IMR-90 (cell line): Measurements from ENCODE around the gene LIX1. TPM values are rescaled to one million over a fixed set of nuclear protein-coding genes. Genes with fewer than 3 reads are reported as not detected.
A peak's percentile ranks its signal among the peaks of the same experiment; 100 is the strongest.

ENCODE experiments used
- ATAC-seq: fragments of 200-7000 bp; cut with Tn5 transposase; 2 replicates; pipeline ENCODE4 v1.9.1; 2020; ENCODE audit warnings: low read depth, mild to moderate bottlenecking, moderate library complexity
- BruUV-seq: library from RNA; stranded (reverse); fragments of 400-500 nt; replicated peaks from 2 replicates; lab custom pipeline; 2021; lab: Mats Ljungman, UMichigan
- CTCF ChIA-PET: fragments of 300-600 bp; formaldehyde crosslinking; extraction: SDS; loops from one replicate; lab custom pipeline; 2021; ENCODE audit warnings: antibody characterized with exemption; lab: Yijun Ruan, JAX
- POLR2A ChIA-PET: fragments of 300-600 bp; sonication (Branson Sonifier 250); formaldehyde crosslinking; loops from one replicate; lab custom pipeline; 2022; ENCODE audit warnings: antibody characterized with exemption; ENCODE audit not compliant: unreplicated experiment; lab: Charles Lee
- DNase-seq: peaks from one replicate; pipeline ENCODE4 v3.0.0; 2013
- H2AFZ ChIP-seq: replicated peaks from 2 replicates; pipeline ENCODE3; 2013; ENCODE audit warnings: low read length, mild to moderate bottlenecking; ENCODE audit not compliant: poor library complexity
- H2AK5ac ChIP-seq: 2 replicates; pipeline ENCODE4 v1.6.1; 2013; ENCODE audit warnings: low read depth, low read length, inconsistent platforms
- H2AK9ac ChIP-seq: replicated peaks from 2 replicates; pipeline ENCODE3; 2013; ENCODE audit warnings: mild to moderate bottlenecking, low read depth, low read length, moderate library complexity; ENCODE audit not compliant: poor library complexity
- H2BK120ac ChIP-seq: 2 replicates; pipeline ENCODE4 v1.6.1; 2013; ENCODE audit warnings: low read depth, low read length, inconsistent platforms
- H2BK15ac ChIP-seq: 3 replicates; pipeline ENCODE4 v1.6.1; 2013; ENCODE audit warnings: low read depth, low read length, inconsistent platforms
- H2BK20ac ChIP-seq: 2 replicates; pipeline ENCODE4 v1.6.1; 2013; ENCODE audit warnings: low read depth, mild to moderate bottlenecking, inconsistent platforms, low read length, moderate library complexity
- H2BK5ac ChIP-seq: 2 replicates; pipeline ENCODE4 v1.6.1; 2013; ENCODE audit warnings: mild to moderate bottlenecking, low read depth, low read length, inconsistent platforms; ENCODE audit not compliant: poor library complexity, severe bottlenecking
- H3K14ac ChIP-seq: replicated peaks from 2 replicates; pipeline ENCODE4 v1.6.1; 2013; ENCODE audit warnings: low read depth, low read length, inconsistent platforms
- H3K18ac ChIP-seq: 2 replicates; pipeline ENCODE4 v1.6.1; 2013; ENCODE audit warnings: low read depth, low read length, control low read depth
- H3K23ac ChIP-seq: 2 replicates; pipeline ENCODE4 v1.6.1; 2013; ENCODE audit warnings: low read depth, low read length, inconsistent platforms
- H3K27ac ChIP-seq: 2 replicates; pipeline ENCODE4 v1.5.1; 2013; ENCODE audit warnings: mild to moderate bottlenecking, control low read depth, low read length; ENCODE audit not compliant: insufficient read depth
- H3K27me3 ChIP-seq: 2 replicates; pipeline ENCODE4 v1.6.1; 2013; ENCODE audit warnings: low read length; ENCODE audit not compliant: control insufficient read depth, insufficient read depth
- H3K36me3 ChIP-seq: 2 replicates; pipeline ENCODE4 v1.6.1; 2013; ENCODE audit warnings: low read length, mixed read lengths; ENCODE audit not compliant: control insufficient read depth, insufficient read depth
- H3K4ac ChIP-seq: 2 replicates; pipeline ENCODE4 v1.6.1; 2013; ENCODE audit warnings: low read depth, low read length, inconsistent platforms
- H3K4me1 ChIP-seq: 2 replicates; pipeline ENCODE4 v1.6.1; 2013; ENCODE audit warnings: low read length, mixed read lengths; ENCODE audit not compliant: control insufficient read depth, insufficient read depth
- H3K4me2 ChIP-seq: 2 replicates; pipeline ENCODE4 v1.6.1; 2013; ENCODE audit warnings: low read depth, mild to moderate bottlenecking, control low read depth, low read length, moderate library complexity
- H3K4me3 ChIP-seq: 2 replicates; pipeline ENCODE4 v1.5.1; 2013; ENCODE audit warnings: low read depth, mild to moderate bottlenecking, control low read depth, low read length, moderate library complexity; ENCODE audit not compliant: insufficient read depth
- H3K56ac ChIP-seq: 2 replicates; pipeline ENCODE4 v1.6.1; 2013; ENCODE audit warnings: low read length, inconsistent platforms; ENCODE audit not compliant: insufficient read depth; ENCODE audit errors: extremely low read depth
- H3K79me1 ChIP-seq, 2 experiments: 2 replicates each; pipeline ENCODE4 v1.6.1; 2013; ENCODE audit warnings: low read length in 2 of 2, inconsistent platforms in 1 of 2, low read depth in 1 of 2
- H3K9ac ChIP-seq: 2 replicates; pipeline ENCODE4 v1.6.1; 2013; ENCODE audit warnings: low read depth, low read length, control low read depth
- H3K9me1 ChIP-seq: 2 replicates; pipeline ENCODE4 v1.6.1; 2013; ENCODE audit warnings: low read length, inconsistent platforms; ENCODE audit not compliant: insufficient read depth
- H3K9me3 ChIP-seq: 2 replicates; pipeline ENCODE4 v1.6.1; 2013; ENCODE audit warnings: low read length; ENCODE audit not compliant: control insufficient read depth, insufficient read depth
- H4K20me1 ChIP-seq: 2 replicates; pipeline ENCODE4 v1.6.1; 2013; ENCODE audit warnings: low read length, inconsistent platforms; ENCODE audit not compliant: insufficient read depth
- H4K5ac ChIP-seq: 2 replicates; pipeline ENCODE4 v1.6.1; 2013; ENCODE audit warnings: mild to moderate bottlenecking, low read depth, low read length, control low read depth
- H4K8ac ChIP-seq, 2 experiments: 2 replicates each; pipeline ENCODE4 v1.6.1; 2013; ENCODE audit warnings: low read depth in 2 of 2, low read length in 2 of 2, control low read depth in 1 of 2, inconsistent platforms in 1 of 2
- H4K91ac ChIP-seq: 2 replicates; pipeline ENCODE4 v1.6.1; 2013; ENCODE audit warnings: low read depth, low read length, inconsistent platforms; ENCODE audit not compliant: insufficient read depth
- BHLHE40 ChIP-seq: fragments of 150-350 bp; IDR thresholded peaks from 2 replicates; pipeline ENCODE4 v1.6.1; 2016; ENCODE audit warnings: mild to moderate bottlenecking, low read depth, low read length
- CEBPB ChIP-seq: IDR thresholded peaks from 2 replicates; pipeline ENCODE4 v1.6.1; 2012; ENCODE audit warnings: low read depth, low read length, improper control_type of control experiment
- CHD1 ChIP-seq: IDR thresholded peaks from 2 replicates; pipeline ENCODE4 v1.6.1; 2012; ENCODE audit warnings: low read depth, low read length, improper control_type of control experiment
- CTCF ChIP-seq: conservative IDR thresholded peaks from 2 replicates; pipeline ENCODE4 v1.5.1; 2012; ENCODE audit warnings: mild to moderate bottlenecking, low read depth, low read length, improper control_type of control experiment
- ELK1 ChIP-seq: fragments of 150-350 bp; IDR thresholded peaks from 2 replicates; pipeline ENCODE4 v1.6.1; 2016; ENCODE audit warnings: low read depth, mild to moderate bottlenecking, low read length, moderate library complexity, borderline replicate concordance
- FOS ChIP-seq: fragments of 150-350 bp; IDR thresholded peaks from 2 replicates; pipeline ENCODE4 v1.6.1; 2016; ENCODE audit warnings: low read depth, low read length
- MAFK ChIP-seq: IDR thresholded peaks from 2 replicates; pipeline ENCODE4 v1.6.1; 2012; ENCODE audit warnings: low read depth, low read length, improper control_type of control experiment
- MAZ ChIP-seq: IDR thresholded peaks from 2 replicates; pipeline ENCODE4 v1.6.1; 2012; ENCODE audit warnings: low read depth, mild to moderate bottlenecking, low read length, improper control_type of control experiment, moderate library complexity, borderline replicate concordance
- MXI1 ChIP-seq: IDR thresholded peaks from 2 replicates; pipeline ENCODE4 v1.6.1; 2012; ENCODE audit warnings: low read depth, mild to moderate bottlenecking, low read length, moderate library complexity, borderline replicate concordance
- NFE2L2 ChIP-seq: fragments of 150-350 bp; IDR thresholded peaks from 2 replicates; pipeline ENCODE4 v1.6.1; 2016; ENCODE audit warnings: low read depth, mild to moderate bottlenecking, low read length
- POLR2A ChIP-seq: IDR thresholded peaks from 2 replicates; pipeline ENCODE4 v1.6.1; 2012; ENCODE audit warnings: mild to moderate bottlenecking, low read depth, low read length
- RAD21 ChIP-seq: IDR thresholded peaks from 2 replicates; pipeline ENCODE4 v1.6.1; 2012; ENCODE audit warnings: low read length, improper control_type of control experiment
- RCOR1 ChIP-seq: IDR thresholded peaks from 2 replicates; pipeline ENCODE4 v1.6.1; 2012; ENCODE audit warnings: mild to moderate bottlenecking, low read length, improper control_type of control experiment; ENCODE audit not compliant: insufficient replicate concordance
- RFX5 ChIP-seq: IDR thresholded peaks from 2 replicates; pipeline ENCODE4 v1.8.0; 2012; ENCODE audit warnings: low read depth, mild to moderate bottlenecking, low read length, moderate library complexity
- SMC3 ChIP-seq: fragments of 150-350 bp; IDR thresholded peaks from 2 replicates; pipeline ENCODE4 v1.6.1; 2016; ENCODE audit warnings: low read depth, mild to moderate bottlenecking, antibody characterized with exemption, low read length, moderate library complexity
- USF2 ChIP-seq: fragments of 150-350 bp; IDR thresholded peaks from 2 replicates; pipeline ENCODE4 v1.6.1; 2017; ENCODE audit warnings: mild to moderate bottlenecking, antibody characterized with exemption, low read length, low read depth
- WGBS, 2 experiments: methylation state at CpG; one replicate each; pipeline versions ENCODE4 v1.1.5 to v1.1.7; 2013; ENCODE audit warnings: missing lambda C conversion rate in 2 of 2; ENCODE audit not compliant: insufficient read length in 1 of 2; ENCODE audit errors: extremely low coverage in 2 of 2; 5-methylcytosine and 5-hydroxymethylcytosine counted together
- dilution Hi-C: fragments of 300-500 bp; cut with HindIII; formaldehyde crosslinking; loops from one replicate; pipeline ENCODE4 v1.14.3; 2018; ENCODE audit warnings: low sequenced_read_pairs; ENCODE audit not compliant: unreplicated experiment
- in situ Hi-C: fragments of 300-500 bp; cut with MboI; formaldehyde crosslinking; loops from 3 replicates; pipeline ENCODE4 v1.14.3; 2019; ENCODE audit warnings: low sequenced_read_pairs, inconsistent platforms, mixed read lengths
- intact Hi-C: fragments of 100-400 bp; cut with micrococcal nuclease; formaldehyde crosslinking; loops from 2 replicates; pipeline ENCODE4 v1.10.0; 2022
- polyA plus RNA-seq, 3 experiments: library from polyadenylated mRNA; depleted of rRNA; stranded (reverse); fragments of >200 nt; gene quantifications; 2 replicates each; pipeline ENCODE4 v1.2.3, GENCODE V29; 2012; ENCODE audit warnings: low replicate concordance in 1 of 3
- total RNA-seq: library from RNA; depleted of rRNA; stranded (reverse); fragments of >200 nt; gene quantifications from 2 replicates; pipeline ENCODE4 v1.2.3, GENCODE V29; 2012

The LIX1 gene
- total and polyA plus RNA-seq, 2 of the 4 experiments (the other 2 are of a cell fraction): not detected

- no CpG with 5 or more reads among the region's 4 CpGs for WGBS, 2 experiments
- Histone ChIP-seq H3K9me3 (peaks cover 8% of the 10 kb centered on the region), H3K27ac (no peak overlapping the region), H3K56ac (no peak overlapping the region), H4K20me1 (no peaks in the 10 kb centered on the region), H4K5ac (no peak overlapping the region), H3K27me3 (no peaks in the 10 kb centered on the region), H3K4me2 (no peak overlapping the region), H3K23ac (no peak overlapping the region), H3K79me1 (peaks cover 0 to 3% of the 10 kb centered on the region in 2 experiments; a peak in 1 of 4 replicates), H2AK9ac (no peak overlapping the region), H4K91ac (no peak overlapping the region), H2AFZ (no peak overlapping the region), H4K8ac (no peak overlapping the region), H2BK20ac (no peak overlapping the region), H3K9me1 (no peaks in the 10 kb centered on the region), H2BK120ac (no peak overlapping the region), H2BK15ac (no peak overlapping the region), H3K36me3 (peaks cover 7% of the 10 kb centered on the region), H3K4me1 (no peaks in the 10 kb centered on the region), H3K4ac (no peak overlapping the region), H2AK5ac (no peak overlapping the region), H3K18ac (no peak overlapping the region), H3K9ac (no peak overlapping the region), H2BK5ac (no peak overlapping the region), H3K4me3 (no peak overlapping the region), H3K14ac (no peak overlapping the region)
- TF ChIP-seq USF2 (no peak), MAFK (no peak), FOS (no peak), MXI1 (no peak), CHD1 (no peak), BHLHE40 (no peak), ELK1 (no peak), RAD21 (peak; percentile 89), NFE2L2 (no peak), POLR2A (no peak), MAZ (no peak), CTCF (peak; percentile 89), RCOR1 (no peak), RFX5 (no peak), CEBPB (no peak), SMC3 (peak; percentile 83)
- BruUV-seq: TSS peak; percentile 59
- DNase-seq: peak; percentile 84
- dilution Hi-C loops (loop anchor here (25.0 kb wide), 2 partner anchors 275 to 375 kb away; partner anchors contain the start of gene ERAP2), in situ Hi-C loops (loop anchor here (5.0 to 25.0 kb wide), 3 partner anchors 290 to 550 kb away; no protein-coding TSS in a partner anchor), intact Hi-C loops (loop anchor here (1.0 to 5.0 kb wide), 7 partner anchors 165 to 1665 kb away; no protein-coding TSS in a partner anchor)
- ChIA-PET CTCF (interaction anchor here (0.6 to 2.3 kb wide), 4 partner anchors 19 to 398 kb away, joined by 4 to 8 read pairs (median 4); partner anchors contain the start of gene LIX1), POLR2A (no interaction called here)
- ATAC-seq: peak; percentile 57
These were observed 19.6 kb upstream of the LIX1 start for GRCh38 chr5:97162045-97162444.
